Measurements from ENCODE around the gene ADARB1.

DNA sequence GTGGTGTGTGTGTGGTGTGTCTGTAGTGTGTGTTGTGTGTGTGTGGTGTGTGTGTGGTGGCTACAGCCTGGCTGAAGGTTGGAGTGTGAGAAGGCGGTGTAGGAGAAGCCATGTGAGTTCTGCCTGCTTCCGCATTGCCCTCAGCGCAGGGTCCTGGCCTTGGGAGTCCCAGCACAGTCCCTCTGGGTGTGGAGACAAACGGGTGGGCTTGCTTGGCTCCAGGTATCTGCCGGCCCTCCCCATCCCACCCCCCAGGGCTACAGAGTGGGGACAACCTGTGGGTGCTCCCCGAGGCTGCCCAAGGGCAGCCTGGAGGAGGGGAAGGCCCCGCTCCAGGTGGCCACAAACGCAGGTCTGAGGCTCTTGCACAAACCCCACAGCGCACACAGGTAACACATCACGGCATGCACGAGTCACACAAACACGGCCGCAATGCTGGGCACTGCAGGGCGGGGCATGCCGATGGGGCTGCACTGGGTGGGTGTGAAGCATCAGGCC, 31.7 kb upstream of the ADARB1 start:
- TF ChIP-seq, protein P1, sequence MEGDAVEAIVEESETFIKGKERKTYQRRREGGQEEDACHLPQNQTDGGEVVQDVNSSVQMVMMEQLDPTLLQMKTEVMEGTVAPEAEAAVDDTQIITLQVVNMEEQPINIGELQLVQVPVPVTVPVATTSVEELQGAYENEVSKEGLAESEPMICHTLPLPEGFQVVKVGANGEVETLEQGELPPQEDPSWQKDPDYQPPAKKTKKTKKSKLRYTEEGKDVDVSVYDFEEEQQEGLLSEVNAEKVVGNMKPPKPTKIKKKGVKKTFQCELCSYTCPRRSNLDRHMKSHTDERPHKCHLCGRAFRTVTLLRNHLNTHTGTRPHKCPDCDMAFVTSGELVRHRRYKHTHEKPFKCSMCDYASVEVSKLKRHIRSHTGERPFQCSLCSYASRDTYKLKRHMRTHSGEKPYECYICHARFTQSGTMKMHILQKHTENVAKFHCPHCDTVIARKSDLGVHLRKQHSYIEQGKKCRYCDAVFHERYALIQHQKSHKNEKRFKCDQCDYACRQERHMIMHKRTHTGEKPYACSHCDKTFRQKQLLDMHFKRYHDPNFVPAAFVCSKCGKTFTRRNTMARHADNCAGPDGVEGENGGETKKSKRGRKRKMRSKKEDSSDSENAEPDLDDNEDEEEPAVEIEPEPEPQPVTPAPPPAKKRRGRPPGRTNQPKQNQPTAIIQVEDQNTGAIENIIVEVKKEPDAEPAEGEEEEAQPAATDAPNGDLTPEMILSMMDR (conservative IDR thresholded peaks at IDR 0.05; ENCODE audit: low read depth, low read length): no peak
- no peak for TF ChIP-seq EZH2 (IDR thresholded peaks at IDR 0.05; ENCODE audit: borderline replicate concordance, low read depth, low read length, poor library complexity, severe bottlenecking)
